GM19372 (cell line): ENCODE results near the gene KIAA1191.
A peak's percentile ranks its signal among the peaks of the same experiment; 100 is the strongest.

Source experiments
- ATAC-seq: cut with Tn5 transposase; IDR thresholded peaks from one replicate; pipeline ENCODE4 v1.9.1; 2021; ENCODE audit warnings: mild to moderate bottlenecking, low read depth, moderate library complexity; ENCODE audit not compliant: unreplicated experiment

Gene KIAA1191

DNA sequence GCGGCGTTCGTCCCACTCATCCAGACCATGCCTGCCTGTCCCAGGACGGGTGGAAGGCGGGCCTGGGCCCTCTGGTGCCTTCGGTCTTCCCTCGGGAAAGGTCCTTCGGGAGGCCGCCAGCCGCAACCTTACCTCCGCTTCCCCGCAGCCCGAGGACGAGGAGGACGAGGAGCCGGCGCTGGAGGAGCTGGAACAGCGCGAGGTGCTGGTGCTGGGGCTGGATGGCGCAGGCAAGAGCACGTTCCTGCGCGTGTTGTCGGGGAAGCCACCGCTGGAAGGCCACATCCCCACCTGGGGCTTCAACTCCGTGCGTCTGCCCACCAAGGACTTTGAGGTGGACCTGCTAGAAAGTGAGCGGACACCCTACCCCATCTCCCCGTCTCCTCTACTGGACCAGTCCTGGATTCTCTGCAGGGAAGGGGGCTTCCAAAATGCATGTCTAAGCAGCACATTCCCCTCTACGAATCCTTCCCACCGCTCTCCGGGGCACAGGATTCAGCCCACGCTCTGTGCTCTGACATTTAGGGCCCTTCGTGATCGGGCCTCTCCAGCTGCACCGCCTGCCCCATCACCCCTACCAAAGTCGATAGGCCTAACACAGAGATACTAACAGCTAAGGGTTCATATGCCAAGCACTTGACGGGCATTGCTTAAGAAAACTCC is 4.8 kb upstream of the KIAA1191 start:
- ATAC-seq: no peak

DNA sequence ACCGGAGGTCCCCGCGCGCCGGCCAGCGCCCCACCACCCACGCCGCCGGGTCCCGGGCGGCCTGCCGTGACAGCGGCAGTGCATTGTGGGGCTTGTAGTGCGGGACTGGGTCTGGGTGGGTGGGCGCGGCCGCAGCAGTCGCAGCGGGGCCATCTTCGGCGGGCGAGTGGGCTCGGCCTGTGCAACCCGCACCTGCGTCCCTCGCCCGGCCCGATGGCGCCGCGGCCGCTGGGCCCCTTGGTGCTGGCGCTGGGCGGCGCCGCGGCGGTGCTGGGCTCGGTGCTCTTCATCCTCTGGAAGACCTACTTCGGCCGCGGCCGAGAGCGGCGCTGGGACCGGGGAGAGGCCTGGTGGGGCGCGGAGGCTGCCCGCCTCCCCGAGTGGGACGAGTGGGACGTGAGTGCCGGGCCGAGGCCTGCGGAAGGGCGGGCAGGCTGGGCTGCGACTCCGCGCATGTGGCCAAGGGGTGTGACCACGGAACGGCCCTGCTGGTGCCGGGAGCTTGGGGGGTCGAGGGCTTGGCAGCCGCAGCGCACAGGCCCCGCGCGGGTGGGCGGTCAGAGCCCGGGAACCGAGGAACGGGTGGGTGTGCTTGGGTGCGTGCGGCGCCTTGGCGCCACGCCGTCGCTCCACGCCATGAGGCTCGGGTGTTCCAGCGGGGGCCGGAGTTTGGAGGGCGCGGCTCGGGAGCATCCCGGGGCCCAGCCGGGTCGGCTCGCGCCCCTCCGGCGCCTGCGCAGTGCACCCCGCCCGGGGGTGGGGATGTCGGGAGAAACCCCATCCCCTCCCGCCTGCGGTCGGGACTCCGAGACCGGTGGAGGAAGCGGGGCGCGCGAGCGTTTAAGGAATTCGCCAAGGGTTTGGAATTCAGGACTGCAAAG is 4.0 kb upstream of the KIAA1191 start, which contains the start of gene ARL10:
ARL10 (plus strand) TSS at position 137 of the 881 bp plus-strand sequence; CDS start at position 214, 77 bp downstream.
- ATAC-seq: peak; percentile 36

GRCh38 chr5:176364765-176365350 is 3.3 kb upstream of the KIAA1191 start:
- no peak for ATAC-seq

DNA sequence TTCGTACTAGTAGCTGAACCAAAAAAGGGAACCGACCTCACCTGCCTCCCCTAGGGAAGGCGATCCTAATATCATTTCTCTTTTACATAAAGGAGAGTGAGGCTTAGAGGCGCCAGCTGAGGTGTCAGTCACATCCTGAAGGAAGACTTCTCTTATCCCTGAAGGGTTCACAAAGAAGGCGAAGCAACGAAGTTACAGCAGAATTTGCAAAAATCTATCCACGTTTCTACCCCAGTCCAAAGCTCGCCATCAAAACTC is 598 bp upstream of the KIAA1191 start:
- ATAC-seq: no peak

GRCh38 chr5:176360894-176361436 is 599 bp downstream of the KIAA1191 start:
- ATAC-seq: no peak

DNA sequence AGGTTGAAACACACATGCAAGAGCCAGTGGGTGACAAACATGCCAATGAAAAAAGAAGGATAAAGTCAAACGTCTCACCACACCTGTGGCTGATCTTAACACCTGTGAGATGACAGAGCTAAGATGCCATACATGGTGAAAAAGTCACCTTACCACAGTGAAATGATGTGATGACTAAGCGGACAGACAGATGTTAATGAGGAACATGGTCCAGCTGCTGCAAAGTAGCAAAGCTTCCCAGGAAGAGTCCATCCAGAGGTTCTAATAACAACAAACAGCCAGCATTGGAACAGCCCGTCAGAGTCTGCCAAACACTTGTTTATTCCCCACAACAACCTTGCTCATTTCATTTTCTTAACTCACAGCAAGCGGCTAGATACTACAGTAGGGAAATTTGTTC is 1.9 kb downstream of the KIAA1191 start:
- no peak for ATAC-seq

DNA sequence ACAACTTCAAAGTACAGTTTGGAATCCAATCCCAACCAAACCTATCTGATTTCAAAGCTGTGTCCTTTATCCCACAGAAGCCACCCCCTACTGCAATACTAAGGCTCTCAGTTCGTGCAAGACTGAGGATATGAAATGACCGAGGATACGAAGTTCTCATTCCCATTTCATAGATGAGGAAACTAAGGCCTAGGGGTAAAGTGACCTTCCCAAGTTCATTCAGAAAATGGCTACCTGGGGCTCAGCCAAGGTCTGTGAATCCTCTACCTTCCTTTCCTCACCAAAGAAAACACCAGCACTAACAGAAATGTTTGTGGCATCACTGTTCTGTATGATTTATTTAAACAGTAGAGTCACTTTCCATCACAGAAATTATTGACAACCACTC is 5.4 kb downstream of the KIAA1191 start:
- no peak for ATAC-seq

DNA sequence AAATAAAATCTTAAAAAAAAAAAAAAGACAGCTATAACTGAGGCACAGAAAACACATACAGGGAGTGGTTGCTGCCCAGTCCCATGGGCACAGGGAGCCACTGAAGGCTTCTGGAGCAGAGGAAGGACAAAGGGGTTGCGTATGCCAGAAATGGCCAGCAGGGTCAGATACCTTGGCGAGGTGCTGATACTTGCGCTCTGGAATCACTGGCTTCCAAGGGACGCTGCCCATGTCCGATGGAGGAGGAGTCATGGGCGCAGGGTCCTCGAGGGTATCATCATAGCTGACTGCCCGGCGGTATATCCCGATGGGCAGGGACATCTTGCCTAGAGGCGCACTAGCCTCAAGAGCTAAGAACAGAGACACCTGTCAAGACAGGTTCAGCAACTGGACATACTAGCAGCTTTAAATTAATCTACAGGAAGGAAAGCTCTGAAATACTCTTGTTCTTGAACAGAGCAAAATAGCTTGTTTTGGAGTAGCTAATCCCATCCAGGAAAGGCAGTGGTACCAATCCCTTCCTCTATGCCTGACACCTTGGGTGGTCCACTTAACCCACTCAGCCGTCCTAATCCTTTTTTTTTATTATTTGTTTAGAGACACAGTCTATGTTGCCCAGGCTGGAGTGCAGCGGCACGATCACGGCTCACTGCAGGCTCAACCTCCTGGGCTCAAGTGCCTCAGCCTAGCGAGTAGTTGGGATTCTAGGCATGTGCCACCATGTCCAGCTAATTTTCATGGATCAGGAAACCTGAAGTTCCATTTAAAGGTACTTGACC is 6.0 kb downstream of the KIAA1191 start:
- no peak for ATAC-seq

GRCh38 chr5:176353533-176353932 is 8.0 kb downstream of the KIAA1191 start:
- no peak for ATAC-seq

DNA sequence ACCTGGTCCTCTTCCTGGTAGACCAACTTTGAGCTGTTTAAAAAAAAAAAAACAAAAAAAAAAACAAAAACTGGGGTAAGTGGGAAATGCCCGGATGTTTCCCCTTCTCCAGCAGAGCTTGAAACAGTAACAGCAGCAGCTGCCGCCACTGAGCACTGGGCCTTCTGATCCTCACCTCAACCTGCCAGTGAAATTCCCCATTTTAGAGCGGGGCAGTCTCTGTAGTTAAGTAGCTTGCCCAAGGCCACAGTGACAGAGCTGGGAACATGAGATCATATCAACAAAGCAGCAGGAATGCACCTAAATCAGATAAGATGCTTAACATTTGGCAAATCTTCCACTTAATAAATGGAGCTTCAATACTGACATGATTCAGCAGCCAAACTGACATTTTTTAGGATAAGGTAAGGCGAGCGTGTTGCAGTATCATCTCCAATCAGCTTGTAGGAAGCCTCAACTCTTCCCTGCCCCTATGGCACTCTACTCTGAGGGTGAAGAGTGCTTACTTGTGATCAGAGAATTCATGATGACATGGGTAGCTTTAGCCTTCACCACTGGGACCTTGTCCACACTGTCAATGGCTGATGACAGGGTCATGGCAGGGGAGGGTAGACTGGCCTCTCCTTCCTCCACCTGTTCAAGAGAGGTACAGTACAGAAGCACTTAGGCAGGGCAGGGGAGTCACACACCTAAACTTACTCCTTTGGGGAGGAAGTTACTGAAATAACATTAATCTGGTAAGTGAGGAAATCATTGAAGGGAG is 9.3 kb downstream of the KIAA1191 start:
- ATAC-seq: no peak

GRCh38 chr5:176350416-176350815 is 11.1 kb downstream of the KIAA1191 start:
- ATAC-seq: no peak

DNA sequence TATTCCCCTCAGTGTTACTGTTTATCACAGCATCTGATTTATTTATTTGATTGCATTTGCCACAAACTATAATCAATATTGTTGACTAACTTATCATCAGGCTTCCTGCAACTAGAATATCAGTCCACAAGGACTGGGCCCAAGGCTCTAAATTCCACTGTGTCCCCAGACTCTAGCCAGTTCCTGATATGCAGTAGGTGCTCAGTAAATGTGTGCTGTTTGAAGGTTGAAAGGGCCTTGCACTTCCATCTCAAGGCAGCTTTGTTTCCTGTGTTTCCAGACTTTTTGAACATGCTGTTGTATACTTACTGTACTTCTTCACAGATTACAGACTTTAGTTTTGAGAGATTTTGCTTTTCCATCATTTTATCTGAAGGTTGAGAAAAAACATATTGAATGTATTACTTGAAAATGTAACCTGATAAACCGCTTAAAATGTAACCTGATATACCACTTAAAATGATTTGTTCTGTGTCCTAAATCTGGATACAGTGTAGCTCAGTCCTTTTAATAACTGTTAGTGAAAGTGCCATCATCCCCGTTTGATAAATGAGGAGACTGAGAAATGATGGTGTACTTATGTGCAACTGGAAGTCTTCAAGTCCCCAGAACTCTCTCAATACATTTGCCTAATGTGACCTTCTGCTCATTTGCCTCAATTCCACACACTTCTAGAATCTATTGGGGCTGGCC is 18.7 kb downstream of the KIAA1191 start:
- ATAC-seq: no peak

GRCh38 chr5:176342158-176342483 is 19.4 kb downstream of the KIAA1191 start:
- ATAC-seq: no peak

- no peak for ATAC-seq
Measured at GRCh38 chr5:176341325-176342157, 20.0 kb downstream of the KIAA1191 start.

DNA sequence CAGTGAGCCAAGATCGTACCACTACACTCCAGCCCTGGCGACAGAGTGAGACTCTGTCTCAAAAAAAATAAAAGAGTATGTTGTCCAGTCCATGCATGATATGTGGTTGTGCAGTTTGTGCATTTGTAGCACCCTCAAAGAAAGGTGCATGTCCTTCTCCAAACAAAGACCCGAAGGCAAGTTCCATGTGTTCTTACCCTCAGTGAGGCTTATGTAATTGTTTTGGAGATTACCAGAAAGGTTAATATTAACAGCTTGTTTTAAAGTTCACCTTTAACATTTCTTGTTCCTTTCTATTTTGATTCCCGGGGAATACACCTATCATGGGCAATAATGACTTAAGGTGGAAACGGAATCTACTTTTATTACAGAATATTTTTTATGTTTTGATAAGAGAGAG is 22.3 kb downstream of the KIAA1191 start:
- no peak for ATAC-seq

DNA sequence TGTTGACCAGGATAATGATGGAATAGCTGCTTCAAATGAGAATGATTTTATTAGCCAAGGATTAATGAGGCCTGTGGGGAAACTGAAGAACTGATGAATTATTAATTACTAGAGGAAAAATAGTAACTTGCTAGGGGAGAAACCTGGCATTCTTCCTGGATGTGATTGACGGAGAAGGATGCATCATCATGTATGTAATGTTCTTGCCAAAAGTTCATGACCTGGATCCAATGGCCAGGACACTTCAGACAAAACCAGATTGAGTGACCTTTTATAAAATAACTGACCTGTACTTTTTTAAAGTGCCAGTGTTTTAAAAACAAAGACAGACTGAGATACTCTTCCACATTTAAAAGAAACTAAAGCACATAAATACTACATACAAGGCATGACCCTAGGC is 23.7 kb downstream of the KIAA1191 start:
- no peak for ATAC-seq

GRCh38 chr5:176334031-176334770 is 27.4 kb downstream of the KIAA1191 start:
- ATAC-seq: no peak

GRCh38 chr5:176320577-176320976 is 41.0 kb downstream of the KIAA1191 start:
- no peak for ATAC-seq
